Tongue (tissue), 2 donors: ENCODE results near the gene SPATA31D3. TPM values are rescaled to one million over a fixed set of nuclear protein-coding genes. Genes with fewer than 3 reads are reported as not detected.
"Not testable (repeated sequence)": the region's sequence is repeated elsewhere in the genome, so short reads cannot be mapped to it uniquely, and the experiment has no call there.

Source experiments
- DNase-seq: peaks from one replicate; pipeline ENCODE4 v3.0.0-alpha.2; 2015
- total RNA-seq: library from RNA; depleted of rRNA; stranded (reverse); fragments of >200 nt; gene quantifications from one replicate; pipeline ENCODE4 v1.2.3, GENCODE V29; 2014

The SPATA31D3 gene
- total RNA-seq: not detected

DNA sequence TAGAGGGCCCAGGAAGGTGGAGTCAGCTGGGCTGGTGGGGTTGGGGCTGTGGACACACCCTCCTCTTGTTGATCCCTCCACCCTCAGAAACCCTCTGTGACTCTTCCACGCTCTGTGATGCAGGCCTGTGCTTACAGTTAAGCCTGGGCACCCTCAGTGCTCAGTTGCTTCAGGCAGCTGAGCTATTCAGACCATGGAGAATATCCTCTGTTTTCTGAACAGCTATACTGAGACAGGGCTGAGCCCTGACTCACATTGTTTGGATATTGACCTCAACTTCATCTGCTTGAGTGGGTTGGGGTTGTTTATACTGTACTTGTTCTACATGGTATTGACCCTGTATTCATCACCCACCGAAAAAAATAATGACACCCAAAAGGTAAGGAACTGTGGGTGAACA, at the start of gene SPATA31D3:
TSS of gene SPATA31D3 (plus strand) at position 108 of the 400 bp plus-strand sequence. CDS start at position 194, 86 bp downstream.
- DNase-seq: not testable (repeated sequence)

DNA sequence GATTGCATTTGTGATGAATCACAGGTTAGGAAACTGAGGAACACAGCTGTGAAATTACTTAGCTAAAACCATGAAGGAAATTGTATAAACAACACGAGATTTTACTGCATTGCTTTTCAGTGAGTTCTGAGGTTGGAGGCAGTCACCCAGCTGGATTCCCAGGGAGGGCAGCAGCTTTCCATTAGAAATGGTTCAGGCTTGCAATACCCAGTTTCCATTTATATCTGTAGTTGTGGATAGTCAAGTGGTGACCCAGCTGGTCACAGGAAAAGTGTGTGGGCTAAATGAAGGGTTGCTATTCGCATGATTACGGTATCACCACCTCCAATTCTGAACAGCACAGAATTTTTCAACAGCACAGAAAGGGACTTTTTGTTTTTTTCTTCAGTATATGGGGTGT, 49.4 kb upstream of the SPATA31D3 start:
- DNase-seq: no peak

- no peak for DNase-seq
Measured at GRCh38 chr9:81894891-81895290, 48.4 kb upstream of the SPATA31D3 start.

DNA sequence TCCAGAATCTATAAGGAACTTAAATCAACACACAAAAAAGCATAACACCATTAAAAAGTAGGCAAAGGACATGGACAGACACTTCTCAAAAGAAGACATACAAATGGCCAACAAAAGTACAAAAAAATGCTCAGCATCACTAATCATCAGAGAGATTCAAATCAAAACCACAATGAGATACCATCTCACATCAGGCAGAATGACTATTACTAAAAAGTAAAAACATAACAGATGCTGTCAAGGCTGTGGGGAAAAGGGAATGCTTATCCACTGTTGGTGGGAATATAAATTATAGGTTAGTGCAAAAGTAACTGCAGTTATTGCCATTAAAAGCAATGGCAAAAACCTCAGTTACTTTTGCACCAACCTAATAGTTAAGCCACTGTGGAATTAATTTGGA, 47.2 kb upstream of the SPATA31D3 start:
- DNase-seq: no peak

DNA sequence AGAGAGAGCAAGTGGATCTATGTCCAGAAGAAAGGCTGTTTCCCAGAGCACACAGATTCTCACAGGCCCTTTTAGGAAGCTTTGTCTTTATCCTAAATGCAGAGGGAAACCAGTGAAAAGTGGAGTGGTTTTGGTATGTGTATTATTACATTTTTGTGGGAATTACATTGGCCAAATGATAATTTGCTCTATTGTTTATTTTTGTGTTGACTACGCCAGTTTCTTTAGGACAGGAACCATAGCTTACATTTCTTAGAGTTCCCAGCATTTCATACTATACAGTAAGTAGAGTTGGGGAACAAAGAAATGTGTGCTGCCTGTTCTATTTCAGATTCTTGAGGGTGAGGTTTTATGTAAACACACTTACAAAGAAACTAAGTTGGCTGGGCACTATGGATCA, 44.4 kb upstream of the SPATA31D3 start:
- no peak for DNase-seq

- peak; percentile 59 for DNase-seq
Measured at GRCh38 chr9:81902196-81902595, 41.1 kb upstream of the SPATA31D3 start.

GRCh38 chr9:81902626-81903025, 40.7 kb upstream of the SPATA31D3 start:
- DNase-seq: no peak

DNA sequence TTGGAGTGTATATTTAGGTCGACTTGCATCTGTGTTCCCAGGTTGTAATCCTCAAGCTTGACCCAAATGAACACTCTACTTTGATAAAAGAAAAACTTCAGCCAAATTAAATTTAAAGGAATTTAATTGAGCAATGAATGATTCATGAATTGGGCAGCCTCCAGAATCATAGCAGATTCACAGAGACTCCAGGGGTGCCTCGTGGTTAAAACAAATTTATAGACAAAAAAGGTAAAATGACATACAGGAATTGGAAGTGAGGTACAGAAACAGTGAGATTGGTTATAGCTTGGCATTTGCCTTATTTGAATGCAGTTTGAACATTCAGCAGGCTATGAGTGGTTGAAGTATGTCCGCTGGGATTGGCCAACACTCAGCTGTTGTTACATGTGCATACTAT, 36.6 kb upstream of the SPATA31D3 start:
- DNase-seq: no peak

DNA sequence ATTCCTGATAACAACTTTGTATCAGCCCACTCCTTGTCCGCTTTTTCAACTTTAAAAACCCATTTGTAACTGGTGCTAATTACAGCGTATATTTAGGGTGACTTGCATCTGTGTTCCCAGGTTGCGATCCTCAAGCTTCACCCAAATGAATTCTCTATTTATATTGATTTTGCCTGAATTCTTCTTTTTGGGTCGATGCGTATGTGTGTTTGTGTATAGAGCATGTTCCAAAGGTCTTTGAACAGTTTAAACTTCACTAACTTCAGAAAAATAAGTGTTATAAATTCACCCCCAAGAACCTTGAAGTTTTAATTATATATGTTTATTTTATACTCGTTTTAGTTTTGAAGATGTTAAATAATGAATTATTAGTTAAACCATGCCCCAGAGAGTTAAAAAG, 31.2 kb upstream of the SPATA31D3 start:
- no peak for DNase-seq

- no peak for DNase-seq
Measured at GRCh38 chr9:81915801-81916505, 27.3 kb upstream of the SPATA31D3 start.

DNA sequence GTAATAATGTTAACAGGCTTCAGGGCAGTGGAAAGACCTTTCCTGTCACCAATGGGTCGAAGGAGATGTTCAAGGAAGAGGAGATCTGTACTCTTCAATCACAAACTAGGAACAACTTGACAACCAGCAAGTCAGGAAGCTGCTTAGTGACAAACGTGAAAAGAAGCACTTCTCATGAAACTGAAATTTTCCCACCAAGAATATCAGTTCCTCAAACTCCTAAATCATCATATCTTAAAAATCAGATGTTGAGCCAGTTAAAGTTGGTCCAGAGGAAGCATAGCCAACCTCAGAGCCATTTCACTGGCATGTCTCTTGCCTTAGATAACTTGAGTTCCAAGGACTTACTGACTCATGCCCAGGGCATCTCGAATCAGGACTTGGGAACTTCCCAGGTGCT, 24.8 kb upstream of the SPATA31D3 start:
- not testable (repeated sequence) for DNase-seq

DNA sequence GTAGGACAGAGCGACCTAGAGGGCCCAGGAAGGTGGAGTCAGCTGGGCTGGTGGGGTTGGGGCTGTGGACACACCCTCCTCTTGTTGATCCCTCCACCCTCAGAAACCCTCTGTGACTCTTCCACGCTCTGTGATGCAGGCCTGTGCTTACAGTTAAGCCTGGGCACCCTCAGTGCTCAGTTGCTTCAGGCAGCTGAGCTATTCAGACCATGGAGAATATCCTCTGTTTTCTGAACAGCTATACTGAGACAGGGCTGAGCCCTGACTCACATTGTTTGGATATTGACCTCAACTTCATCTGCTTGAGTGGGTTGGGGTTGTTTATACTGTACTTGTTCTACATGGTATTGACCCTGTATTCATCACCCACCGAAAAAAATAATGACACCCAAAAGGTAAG, 15.0 kb upstream of the SPATA31D3 start, which contains the start of gene SPATA31D4:
TSS of gene SPATA31D4 (plus strand) at position 124 of the 400 bp plus-strand sequence. CDS start at position 210, 86 bp downstream.
- not testable (repeated sequence) for DNase-seq

GRCh38 chr9:81930147-81930546, 13.2 kb upstream of the SPATA31D3 start:
- not testable (repeated sequence) for DNase-seq

DNA sequence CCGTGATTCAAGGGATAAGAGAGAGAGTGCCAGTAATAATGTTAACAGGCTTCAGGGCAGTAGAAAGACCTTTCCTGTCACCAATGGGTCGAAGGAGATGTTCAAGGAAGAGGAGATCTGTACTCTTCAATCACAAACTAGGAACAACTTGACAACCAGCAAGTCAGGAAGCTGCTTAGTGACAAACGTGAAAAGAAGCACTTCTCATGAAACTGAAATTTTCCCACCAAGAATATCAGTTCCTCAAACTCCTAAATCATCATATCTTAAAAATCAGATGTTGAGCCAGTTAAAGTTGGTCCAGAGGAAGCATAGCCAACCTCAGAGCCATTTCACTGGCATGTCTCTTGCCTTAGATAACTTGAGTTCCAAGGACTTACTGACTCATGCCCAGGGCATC, 9.8 kb upstream of the SPATA31D3 start:
- DNase-seq: not testable (repeated sequence)

DNA sequence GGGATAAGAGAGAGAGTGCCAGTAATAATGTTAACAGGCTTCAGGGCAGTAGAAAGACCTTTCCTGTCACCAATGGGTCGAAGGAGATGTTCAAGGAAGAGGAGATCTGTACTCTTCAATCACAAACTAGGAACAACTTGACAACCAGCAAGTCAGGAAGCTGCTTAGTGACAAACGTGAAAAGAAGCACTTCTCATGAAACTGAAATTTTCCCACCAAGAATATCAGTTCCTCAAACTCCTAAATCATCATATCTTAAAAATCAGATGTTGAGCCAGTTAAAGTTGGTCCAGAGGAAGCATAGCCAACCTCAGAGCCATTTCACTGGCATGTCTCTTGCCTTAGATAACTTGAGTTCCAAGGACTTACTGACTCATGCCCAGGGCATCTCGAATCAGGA, 5.3 kb downstream of the SPATA31D3 start:
- not testable (repeated sequence) for DNase-seq

DNA sequence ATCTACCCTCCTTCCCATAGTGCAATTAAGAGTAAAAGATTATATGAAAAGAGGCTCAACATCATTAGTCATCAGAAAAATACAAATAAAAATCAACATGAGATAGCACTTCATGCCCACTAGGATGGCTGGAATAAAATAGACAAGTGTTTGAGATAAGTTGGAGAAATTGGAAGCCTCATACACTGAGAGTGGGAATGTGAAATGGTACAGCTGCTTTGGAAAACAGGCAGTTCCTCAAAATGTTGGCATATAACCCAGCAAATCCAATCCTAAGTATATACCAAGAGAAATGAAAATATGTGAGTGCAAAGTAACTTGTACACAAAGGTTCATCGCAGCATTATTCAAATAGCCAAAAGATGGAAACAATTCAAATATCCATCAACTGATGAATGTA, 9.8 kb downstream of the SPATA31D3 start:
- no peak for DNase-seq

DNA sequence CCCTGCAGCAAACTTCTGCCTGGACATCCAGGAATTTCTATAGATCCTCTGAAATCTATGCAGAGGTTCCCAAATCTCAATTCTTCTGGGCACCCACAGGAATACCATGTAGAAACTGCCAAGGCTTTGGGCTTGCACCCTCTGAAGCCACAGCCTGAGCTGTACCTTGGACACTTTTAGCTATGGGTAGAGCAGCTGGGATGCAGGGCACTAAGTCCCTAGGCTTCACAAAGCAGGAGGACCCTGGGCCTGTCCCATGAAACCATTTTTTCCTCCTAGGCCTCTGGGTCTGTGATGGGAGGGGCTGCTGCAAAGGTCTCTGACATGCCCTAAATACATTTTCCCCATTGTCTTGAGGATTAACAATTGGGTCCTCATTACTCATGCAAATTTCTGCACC, 12.3 kb downstream of the SPATA31D3 start:
- DNase-seq: no peak

GRCh38 chr9:81964218-81965171, 21.2 kb downstream of the SPATA31D3 start:
- DNase-seq: no peak

DNA sequence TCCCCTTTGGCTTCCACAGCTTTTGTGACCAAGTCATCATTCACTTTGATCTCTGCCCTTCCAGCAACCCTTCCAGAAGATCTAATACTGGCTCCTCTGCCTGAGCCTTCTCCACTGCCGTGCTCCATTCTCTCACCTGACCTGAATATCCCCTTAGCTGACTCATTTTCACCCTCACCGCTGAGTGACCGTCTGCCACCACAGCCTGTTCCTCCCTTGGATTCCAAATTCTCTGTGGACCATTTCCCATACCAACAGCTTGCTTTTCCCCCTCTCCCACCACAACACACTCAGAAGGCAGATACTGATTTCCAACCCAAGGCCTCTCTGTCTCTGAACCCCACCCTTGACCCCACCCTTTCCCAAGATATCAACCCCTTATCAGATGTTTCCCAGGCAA, 24.7 kb downstream of the SPATA31D3 start:
- DNase-seq: no peak

DNA sequence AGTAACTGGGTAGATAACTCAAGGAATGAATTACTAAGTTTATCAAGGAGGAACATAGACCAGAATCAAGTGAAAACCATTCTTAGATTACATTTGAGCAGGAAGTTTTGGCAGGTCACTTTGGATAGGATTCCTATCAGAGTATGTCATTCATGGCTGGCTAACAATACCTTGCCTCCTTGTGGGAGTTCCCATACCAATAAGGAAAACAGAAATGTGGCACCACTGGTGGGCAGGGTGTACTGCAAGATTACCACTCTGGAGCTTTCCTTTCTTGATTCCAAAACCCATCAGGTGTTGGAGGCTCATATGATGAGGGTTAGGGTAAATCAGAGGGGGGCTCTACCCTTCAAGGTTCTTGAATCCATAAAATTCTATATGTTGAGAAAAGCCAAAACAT, 26.7 kb downstream of the SPATA31D3 start:
- DNase-seq: no peak

GRCh38 chr9:81971727-81972126, 28.4 kb downstream of the SPATA31D3 start:
- no peak for DNase-seq

DNA sequence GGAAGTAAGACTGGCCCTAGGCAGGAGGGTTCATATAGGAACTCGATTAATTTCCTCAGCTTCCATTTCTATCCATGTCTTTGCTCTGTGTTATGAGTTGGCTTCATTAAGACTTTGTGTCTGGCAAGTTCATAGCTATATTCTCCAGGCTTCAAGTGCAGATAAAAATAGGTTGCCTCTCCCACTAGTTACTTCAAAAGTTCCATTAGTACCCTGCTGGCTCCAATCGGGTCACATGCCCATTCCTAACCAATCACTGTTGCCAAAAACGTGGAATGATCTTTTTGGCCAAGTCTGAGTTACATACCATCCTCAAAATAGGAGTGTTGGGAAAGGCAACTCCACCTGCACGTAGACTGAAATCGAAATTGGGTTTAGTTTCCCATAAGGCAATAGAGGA, 31.5 kb downstream of the SPATA31D3 start:
- DNase-seq: no peak

DNA sequence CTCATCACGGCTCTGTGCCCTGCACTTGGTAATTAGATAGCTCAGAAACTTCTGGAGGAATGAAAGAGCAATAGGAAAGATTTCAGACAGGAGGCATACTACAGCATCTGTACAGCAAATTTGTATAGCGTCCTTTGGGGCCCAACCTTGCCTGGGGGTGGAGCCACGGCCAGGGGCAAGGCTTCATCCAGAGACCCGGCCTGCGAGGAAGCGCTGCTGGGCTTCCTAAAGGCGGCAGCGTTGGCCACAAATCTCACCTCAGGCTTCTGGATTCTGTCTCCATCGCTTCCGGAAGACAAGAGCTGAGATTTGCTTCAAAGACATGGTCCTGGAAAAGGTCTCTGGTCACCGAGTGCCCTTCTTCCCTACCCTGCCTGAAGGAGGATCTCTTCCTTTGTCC, 33.1 kb downstream of the SPATA31D3 start:
- DNase-seq: no peak
